ENCODE results near the gene VDR.

DNA sequence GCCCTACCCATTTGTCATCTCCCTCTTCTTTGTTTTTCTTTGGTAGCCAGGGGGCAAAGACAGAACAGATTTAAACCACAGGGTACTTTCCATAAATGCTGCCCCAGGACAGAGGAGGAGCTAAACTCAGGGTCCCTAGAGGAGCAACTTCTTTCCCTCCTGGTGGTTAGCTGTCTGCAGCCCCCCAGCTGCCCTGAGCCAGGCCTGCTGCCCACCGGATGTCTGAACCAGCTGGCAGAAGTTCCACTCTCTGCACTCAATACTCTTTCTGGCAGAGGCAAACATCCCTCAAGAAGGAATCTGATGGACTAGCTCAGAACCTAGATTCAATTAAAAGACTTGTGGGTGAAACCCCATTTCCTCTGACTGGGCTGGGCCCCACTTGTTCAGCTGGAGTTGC lies 10.7 kb downstream of the VDR start:
- no peak for TF ChIP-seq EZH2 (IDR thresholded peaks at IDR 0.05; ENCODE audit: insufficient read depth, poor library complexity, severe bottlenecking)
- no peak for TF ChIP-seq EZH2phosphoT487 (IDR thresholded peaks at IDR 0.05; ENCODE audit: insufficient read depth, low read depth)

All from GM23248 (cell line).